GM12872 (cell line): ENCODE measurements around the gene ISG15.

Experiments
- CTCF ChIP-seq: IDR thresholded peaks from 3 replicates; pipeline ENCODE4 v1.5.1; 2011; ENCODE audit warnings: low read depth, mild to moderate bottlenecking, low read length, moderate library complexity; ENCODE audit not compliant: insufficient read depth

Gene ISG15

DNA sequence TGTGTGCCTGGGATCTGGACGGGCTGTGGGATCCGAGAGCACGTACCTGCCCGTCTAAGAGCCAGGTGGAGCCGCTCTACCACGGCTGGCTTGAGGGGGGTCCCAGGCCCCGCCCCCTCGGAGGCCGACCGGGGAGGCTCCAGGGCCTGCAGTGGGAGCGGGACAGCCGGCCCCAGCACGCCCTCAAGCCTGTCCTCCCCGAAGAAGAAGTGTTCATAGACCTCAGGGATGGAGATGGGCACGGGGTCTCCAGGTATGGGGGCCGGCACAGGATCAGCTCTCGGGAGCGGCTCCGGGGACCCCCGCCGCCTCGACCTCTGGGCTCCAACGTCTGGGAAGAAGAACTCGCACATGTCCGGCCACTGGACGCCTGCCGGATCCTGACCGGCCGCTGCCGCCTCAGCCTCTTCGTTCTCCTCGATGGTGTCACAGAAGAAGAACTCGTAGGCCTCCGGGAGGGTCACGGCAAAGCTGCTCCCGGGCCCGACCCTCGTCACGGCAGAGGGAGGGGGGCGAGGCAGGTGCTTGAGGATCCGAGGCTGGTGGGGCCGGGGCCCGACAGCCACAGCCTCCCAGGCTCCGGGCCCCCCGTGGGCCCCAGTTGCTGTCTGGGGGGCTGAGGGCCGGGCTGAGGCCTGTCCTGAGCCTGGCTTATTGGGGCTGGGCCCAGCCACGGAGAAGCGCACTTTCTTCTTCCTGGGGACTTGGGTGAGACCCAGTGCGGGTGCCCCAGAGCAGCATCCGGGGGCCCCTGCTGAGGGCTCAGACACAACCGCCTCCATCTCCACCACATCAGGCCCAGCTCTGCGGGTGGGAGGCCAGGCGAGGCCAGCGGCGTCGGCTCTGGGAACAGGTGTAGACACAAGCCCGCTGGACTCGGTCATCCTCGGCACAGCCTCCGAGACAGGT lies 34.2 kb upstream of the ISG15 start:
- no peak for TF ChIP-seq CTCF

- no peak for TF ChIP-seq CTCF
Observed at GRCh38 chr1:979744-980072, 33.6 kb upstream of the ISG15 start.

GRCh38 chr1:980137-980571 lies 33.1 kb upstream of the ISG15 start:
- TF ChIP-seq CTCF: no peak

DNA sequence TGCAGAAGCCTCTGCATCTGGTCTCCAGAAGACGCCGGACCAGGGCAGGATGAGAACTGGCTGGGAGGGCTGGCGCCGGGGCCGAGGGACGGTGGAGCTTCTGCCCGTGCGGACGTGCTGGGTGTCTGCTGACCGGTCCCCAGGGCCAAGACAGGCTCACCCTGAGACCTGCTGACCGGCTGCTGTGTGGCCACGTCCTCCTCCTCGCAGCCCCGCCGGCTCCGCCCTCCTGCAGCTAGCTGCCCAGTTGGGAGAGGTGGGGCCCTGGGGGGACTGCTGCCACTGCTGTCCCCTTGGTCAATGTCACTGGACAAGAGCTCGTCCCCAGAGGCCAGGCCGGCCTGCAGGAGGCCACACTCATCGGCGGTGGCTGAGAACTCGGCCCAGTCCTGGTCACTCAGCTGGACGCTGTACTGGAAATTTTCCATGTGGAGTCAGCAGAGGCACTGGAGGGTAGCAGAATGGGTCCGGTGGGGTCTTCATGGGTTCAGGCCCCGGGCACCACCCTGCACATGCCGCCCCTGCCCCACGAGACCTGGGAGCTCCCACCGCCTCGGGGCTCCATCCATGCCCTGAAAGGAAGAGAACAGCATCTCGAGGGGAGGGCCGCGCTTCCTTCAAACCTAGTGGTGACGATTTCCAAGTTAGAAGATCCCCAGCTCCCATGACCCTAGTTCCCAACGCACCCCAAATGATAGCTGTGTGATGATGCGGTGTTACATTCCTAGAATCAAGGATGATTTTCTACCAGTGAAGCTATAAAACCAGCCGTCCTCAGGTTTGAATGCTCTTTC lies 32.5 kb upstream of the ISG15 start:
- no peak for TF ChIP-seq CTCF

GRCh38 chr1:981491-981954 lies 31.8 kb upstream of the ISG15 start:
- TF ChIP-seq CTCF: no peak

- TF ChIP-seq CTCF: no peak
Observed at GRCh38 chr1:981955-982558, 31.2 kb upstream of the ISG15 start, which contains the start of gene PERM1. PERM1 (minus strand) TSS chr1:982093; CDS start chr1:981029, 1,064 bp downstream.
